SJSA1 (cell line): ENCODE measurements around the gene PTPRA. TPM values are rescaled to one million over a fixed set of nuclear protein-coding genes. Genes with fewer than 3 reads are reported as not detected.
"Not testable (repeated sequence)": the region's sequence is repeated elsewhere in the genome, so short reads cannot be mapped to it uniquely, and the experiment has no call there.

Experiments used
- DNase-seq, 2 experiments: peaks; one replicate each; pipeline ENCODE4 v3.0.0-alpha.2; 2015 to 2020; ENCODE audit warnings: low spot score in 2 of 2, low read depth in 1 of 2
- H3K27ac ChIP-seq: fragments of 250-450 bp; sonication (Bioruptor Pico); 2 replicates; pipeline ENCODE4 v1.5.1; 2020; ENCODE audit warnings: mild to moderate bottlenecking, moderate library complexity
- H3K27me3 ChIP-seq: fragments of 250-450 bp; sonication (Bioruptor Pico); replicated peaks from 2 replicates; pipeline ENCODE4 v1.5.1; 2020; ENCODE audit warnings: mild to moderate bottlenecking, moderate library complexity
- H3K36me3 ChIP-seq: fragments of 250-450 bp; sonication (Bioruptor Pico); 2 replicates; pipeline ENCODE4 v1.5.1; 2020; ENCODE audit warnings: mild to moderate bottlenecking
- H3K4me1 ChIP-seq: fragments of 250-450 bp; sonication (Bioruptor Pico); replicated peaks from 2 replicates; pipeline ENCODE4 v1.6.1; 2021; ENCODE audit warnings: mild to moderate bottlenecking
- H3K4me3 ChIP-seq: fragments of 250-450 bp; sonication (Bioruptor Pico); 2 replicates; pipeline ENCODE4 v1.5.1; 2020; ENCODE audit warnings: mild to moderate bottlenecking
- H3K9me3 ChIP-seq: fragments of 250-450 bp; sonication (Bioruptor Pico); replicated peaks from 2 replicates; pipeline ENCODE4 v1.5.1; 2020; ENCODE audit warnings: mild to moderate bottlenecking
- total RNA-seq: library from RNA; depleted of rRNA; stranded (reverse); fragments of >200 nt; shearing (Covaris generic); gene quantifications from 2 replicates; pipeline ENCODE4 v1.2.3, GENCODE V29; 2014; rRNA removed

PTPRA gene, protein sequence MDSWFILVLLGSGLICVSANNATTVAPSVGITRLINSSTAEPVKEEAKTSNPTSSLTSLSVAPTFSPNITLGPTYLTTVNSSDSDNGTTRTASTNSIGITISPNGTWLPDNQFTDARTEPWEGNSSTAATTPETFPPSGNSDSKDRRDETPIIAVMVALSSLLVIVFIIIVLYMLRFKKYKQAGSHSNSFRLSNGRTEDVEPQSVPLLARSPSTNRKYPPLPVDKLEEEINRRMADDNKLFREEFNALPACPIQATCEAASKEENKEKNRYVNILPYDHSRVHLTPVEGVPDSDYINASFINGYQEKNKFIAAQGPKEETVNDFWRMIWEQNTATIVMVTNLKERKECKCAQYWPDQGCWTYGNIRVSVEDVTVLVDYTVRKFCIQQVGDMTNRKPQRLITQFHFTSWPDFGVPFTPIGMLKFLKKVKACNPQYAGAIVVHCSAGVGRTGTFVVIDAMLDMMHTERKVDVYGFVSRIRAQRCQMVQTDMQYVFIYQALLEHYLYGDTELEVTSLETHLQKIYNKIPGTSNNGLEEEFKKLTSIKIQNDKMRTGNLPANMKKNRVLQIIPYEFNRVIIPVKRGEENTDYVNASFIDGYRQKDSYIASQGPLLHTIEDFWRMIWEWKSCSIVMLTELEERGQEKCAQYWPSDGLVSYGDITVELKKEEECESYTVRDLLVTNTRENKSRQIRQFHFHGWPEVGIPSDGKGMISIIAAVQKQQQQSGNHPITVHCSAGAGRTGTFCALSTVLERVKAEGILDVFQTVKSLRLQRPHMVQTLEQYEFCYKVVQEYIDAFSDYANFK
- total RNA-seq: 16.5 and 36.4 TPM in 2 replicates

DNA sequence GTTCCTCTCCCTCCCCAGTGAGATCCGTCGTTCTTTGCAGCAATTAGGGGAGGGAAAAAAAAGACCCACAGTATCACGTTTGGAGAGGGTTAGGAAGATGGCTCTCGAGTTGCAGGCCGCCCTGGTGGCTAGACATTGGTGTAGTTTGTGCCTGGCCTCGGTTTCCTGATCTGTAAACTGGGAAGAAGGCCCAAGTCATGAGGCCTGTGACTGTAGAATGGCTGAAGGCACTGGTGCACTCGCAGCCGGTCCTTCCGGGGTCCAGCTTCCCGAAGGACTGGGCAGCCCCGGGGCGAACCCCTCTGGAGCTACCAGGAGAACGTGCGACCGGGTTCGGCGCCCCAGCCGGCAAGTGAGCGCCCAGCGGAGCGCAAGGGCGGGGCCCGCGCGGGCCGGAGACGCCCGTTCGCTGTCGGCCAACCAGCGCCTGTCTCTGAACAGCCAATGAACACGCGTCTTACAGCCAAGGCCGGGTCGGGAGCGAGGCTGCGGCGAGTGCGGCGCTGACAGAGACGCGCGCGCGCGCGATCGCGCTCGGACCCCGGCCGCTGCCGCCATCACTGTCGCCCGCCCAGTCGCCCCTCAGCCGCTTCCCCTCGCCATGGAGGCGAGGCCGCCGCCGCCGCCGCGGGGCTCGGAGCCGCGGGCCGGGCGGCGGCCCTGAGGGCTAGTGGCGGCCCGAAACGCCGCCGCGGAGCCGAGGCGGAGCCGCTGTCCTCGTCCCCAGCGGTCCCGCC is at the start of gene PTPRA:
Gene PTPRA (plus strand): TSS at position 472 of the 737 bp plus-strand sequence. CDS start 90,797 bp downstream, outside the sequence.
- H3K36me3 ChIP-seq: peaks cover 12% of the 10 kb centered on the region
- DNase-seq: peak; percentile 79 to 91
- peak within 1 kb of the TSS; percentile 92 for H3K4me3 ChIP-seq
- H3K27ac ChIP-seq: peak within 1 kb of the TSS; percentile 27
- H3K4me1 ChIP-seq: peaks cover 29% of the 10 kb centered on the region
- H3K27me3 ChIP-seq: no peaks in the 10 kb centered on the region
- no peaks in the 10 kb centered on the region for H3K9me3 ChIP-seq

DNA sequence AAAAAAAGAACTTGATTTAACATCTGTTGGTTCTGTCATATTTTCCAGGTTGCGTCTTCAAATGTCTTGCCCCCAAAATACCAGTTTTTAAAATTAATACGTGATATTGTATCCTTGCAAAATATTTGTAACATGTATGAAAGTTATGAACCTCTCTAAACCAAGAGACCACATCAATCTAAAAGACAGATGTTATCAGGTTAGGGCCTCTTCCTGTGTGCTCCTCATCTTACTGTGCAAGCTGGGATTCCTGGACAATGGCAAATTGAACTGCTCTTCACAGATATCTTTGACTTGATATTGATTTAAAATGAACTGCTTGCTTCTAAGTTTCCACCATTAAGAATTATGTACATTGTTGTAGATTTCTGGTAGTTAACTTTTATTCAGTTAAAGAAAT is 47.5 kb upstream of the PTPRA start:
- Histone ChIP-seq H3K27me3 (no peaks in the 10 kb centered on the region; the same call in 1 of the 2 replicates), H3K4me1 (no peaks in the 10 kb centered on the region), H3K4me3 (no peak overlapping the region), H3K36me3 (no peaks in the 10 kb centered on the region), H3K27ac (no peak overlapping the region), H3K9me3 (no peaks in the 10 kb centered on the region)
- no peak for DNase-seq

DNA sequence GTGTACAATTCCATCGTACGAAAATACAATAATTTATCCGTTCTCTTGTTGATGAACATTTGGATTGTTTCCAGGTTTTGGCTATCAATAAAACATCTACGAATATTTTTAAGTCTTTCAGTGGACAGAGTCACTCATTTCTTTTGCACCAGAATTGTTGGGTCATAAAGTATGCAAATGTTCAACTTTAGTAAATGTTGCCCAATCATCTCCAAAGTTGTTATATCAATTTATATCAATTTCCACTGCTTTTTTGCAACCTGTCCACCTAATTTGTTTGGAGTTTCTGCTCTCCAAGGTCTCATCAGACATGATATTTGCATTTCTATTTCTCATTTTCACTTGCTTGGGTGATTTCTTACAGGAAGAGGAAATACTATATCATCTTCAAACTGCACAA is 46.6 kb upstream of the PTPRA start:
- Histone ChIP-seq H3K27me3 (no peaks in the 10 kb centered on the region; the same call in 1 of the 2 replicates), H3K9me3 (no peaks in the 10 kb centered on the region), H3K27ac (no peak overlapping the region), H3K4me3 (no peak overlapping the region), H3K4me1 (peaks cover 3% of the 10 kb centered on the region), H3K36me3 (no peaks in the 10 kb centered on the region)
- no peak for DNase-seq

DNA sequence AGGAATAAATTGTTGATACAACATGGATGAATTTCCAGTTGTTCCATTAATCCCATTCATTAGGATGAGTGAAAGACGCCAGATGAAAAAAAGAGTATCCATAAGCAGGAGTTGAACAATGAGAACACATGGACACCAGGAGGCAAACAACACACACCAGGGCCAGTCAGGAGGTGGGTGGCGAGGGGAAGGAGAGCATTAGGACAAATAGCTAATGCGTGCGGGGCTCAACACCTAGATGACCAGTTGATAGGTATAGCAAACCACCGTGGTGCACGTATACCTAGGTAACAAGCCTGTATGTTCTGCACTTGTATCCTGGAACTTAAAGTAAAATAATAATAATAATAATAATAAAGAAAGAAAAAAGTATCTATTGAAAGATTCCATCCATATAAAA is 43.9 kb upstream of the PTPRA start:
- Histone ChIP-seq H3K36me3 (no peaks in the 10 kb centered on the region), H3K9me3 (no peaks in the 10 kb centered on the region; the same call in 1 of the 2 replicates), H3K27ac (no peak overlapping the region), H3K27me3 (no peaks in the 10 kb centered on the region; the same call in 1 of the 2 replicates), H3K4me3 (no peak overlapping the region), H3K4me1 (peaks cover 11% of the 10 kb centered on the region)
- DNase-seq: peak in 1 of 2 experiments; percentile 20

DNA sequence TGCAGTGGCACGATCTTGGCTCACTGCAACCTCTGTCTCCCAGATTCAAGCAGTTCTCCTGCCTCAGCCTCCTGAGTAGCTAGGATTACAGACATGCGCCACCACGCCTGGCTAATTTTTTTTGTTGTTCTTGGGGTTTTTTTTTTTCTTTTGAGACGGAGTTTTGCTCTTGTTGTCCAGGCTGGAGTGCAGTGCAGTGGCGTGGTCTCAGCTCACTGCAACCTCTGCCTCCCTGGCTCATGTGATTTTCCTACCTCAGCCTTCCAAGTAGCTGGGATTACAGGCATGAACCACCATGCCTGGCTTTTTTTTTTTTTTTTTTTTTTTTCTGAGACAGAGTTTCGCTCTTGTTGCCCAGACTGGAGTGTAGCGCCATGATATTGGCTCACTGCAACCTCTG is 42.1 kb upstream of the PTPRA start:
- DNase-seq: peak in 1 of 2 experiments; percentile 6
- H3K4me1 ChIP-seq: peaks cover 11% of the 10 kb centered on the region
- not testable (repeated sequence) for H3K4me3 ChIP-seq, H3K27me3 ChIP-seq, H3K9me3 ChIP-seq, H3K36me3 ChIP-seq, H3K27ac ChIP-seq

DNA sequence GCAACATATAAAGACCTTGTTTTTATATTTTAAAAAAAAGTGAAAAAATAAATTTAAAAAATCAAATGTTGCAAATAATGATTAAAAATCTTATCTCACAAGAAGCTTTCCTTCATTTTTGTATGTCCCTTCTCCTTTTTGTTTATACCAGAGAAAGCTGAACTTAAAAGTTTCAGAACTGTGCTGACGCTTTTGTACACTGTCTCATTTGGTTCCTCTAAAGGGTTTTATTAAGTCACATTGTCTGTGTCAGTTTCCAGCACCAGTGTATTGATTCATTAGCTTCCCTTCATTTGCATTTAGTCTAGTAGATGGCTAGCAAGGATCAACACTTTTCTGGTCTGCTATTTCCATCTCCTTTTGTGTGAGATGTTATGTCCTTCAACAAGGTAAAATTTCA is 39.5 kb upstream of the PTPRA start:
- Histone ChIP-seq H3K27me3 (no peaks in the 10 kb centered on the region), H3K36me3 (peaks cover 11% of the 10 kb centered on the region), H3K27ac (no peak overlapping the region), H3K4me3 (no peak overlapping the region), H3K9me3 (no peaks in the 10 kb centered on the region; the same call in 1 of the 2 replicates), H3K4me1 (peaks cover 11% of the 10 kb centered on the region)
- no peak for DNase-seq

DNA sequence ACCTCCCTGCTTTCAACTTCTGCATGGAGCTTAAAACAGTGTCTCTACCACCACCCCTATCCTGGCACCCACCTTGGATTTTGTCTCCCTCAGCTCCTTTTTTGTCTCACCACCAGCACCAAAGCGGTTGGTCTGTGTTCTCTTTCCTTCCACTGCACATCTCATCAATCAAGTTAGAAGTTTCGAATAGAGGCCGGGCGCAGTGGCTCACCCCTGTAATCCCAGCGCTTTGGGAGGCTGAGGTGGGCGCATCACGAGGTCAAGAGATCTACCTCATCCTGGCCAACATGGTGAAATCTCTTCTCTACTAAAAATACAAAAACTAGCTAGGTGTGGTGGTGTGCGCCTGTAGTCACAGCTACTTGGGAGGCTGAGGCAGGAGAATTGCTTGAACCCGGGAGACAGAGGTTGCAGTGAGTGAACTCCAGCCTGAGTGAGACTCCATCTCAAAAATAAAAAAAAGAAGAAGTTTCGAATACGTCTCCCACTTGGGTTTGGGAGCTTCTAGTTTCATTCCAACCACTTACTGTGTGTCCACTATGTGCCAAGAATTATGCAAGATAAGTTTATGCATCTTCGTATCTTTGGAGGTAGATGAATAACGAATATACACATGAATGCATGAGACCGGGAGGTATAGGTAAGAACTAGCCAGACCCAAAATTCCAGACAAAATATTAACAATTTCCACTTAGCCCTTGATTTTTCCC is 38.7 kb upstream of the PTPRA start:
- H3K36me3 ChIP-seq: peaks cover 17% of the 10 kb centered on the region
- H3K27ac ChIP-seq: no peak overlapping the region
- H3K27me3 ChIP-seq: no peaks in the 10 kb centered on the region
- peak in 1 of 2 experiments; percentile 9 for DNase-seq
- H3K4me1 ChIP-seq: peaks cover 13% of the 10 kb centered on the region
- no peaks in the 10 kb centered on the region; the same call in 1 of the 2 replicates for H3K9me3 ChIP-seq
- no peak overlapping the region for H3K4me3 ChIP-seq

DNA sequence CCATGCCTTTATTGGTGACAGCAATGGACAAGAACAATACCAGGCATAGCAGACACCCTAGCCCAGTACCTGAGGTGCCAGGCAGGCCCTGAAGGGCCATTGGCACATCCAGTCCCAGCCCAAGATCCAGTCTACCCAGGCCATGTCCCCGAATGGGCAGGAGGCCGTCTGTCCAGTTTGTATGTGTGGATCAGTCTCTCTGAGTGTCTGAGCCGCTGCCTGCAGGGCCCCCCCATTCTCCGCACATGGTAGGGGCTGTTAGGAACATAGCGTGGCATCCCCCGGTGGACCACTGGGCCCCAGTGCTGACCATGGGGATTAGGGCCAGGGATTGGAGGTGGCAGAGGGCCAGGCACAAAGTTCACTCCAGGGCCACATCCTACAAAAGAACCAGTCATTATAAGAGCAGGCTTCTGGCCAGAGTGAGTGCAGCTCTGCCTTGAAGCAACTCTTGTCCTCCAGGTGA is 37.9 kb upstream of the PTPRA start:
- Histone ChIP-seq H3K9me3 (peaks cover 4% of the 10 kb centered on the region), H3K4me1 (peaks cover 21% of the 10 kb centered on the region), H3K36me3 (peaks cover 25% of the 10 kb centered on the region), H3K27ac (no peak overlapping the region), H3K27me3 (no peaks in the 10 kb centered on the region), H3K4me3 (no peak overlapping the region)
- DNase-seq: peak in 1 of 2 experiments; percentile 37

DNA sequence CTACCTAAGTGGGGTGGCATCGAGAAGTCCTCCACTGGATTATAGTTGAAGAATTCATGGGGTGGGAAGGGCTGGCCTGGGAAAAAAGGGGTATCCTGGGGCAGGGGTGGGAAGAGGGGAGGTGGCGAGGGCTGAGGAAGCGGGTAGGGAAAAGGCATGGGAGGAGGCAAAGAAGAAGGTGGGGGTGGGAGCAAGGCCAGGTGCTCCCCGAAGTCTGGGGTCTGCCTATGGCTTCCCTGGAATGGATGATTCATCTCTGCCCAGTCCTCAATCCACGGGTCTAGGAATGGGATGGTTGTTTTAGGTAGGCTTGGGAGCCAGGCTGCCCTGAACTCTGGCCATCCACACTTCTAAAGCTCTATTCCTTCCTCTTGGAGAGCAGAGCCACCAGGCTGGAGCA is 37.2 kb upstream of the PTPRA start:
- Histone ChIP-seq H3K4me3 (no peak overlapping the region), H3K27ac (no peak overlapping the region), H3K27me3 (no peaks in the 10 kb centered on the region), H3K36me3 (peaks cover 26% of the 10 kb centered on the region), H3K9me3 (peaks cover 5% of the 10 kb centered on the region), H3K4me1 (peaks cover 22% of the 10 kb centered on the region)
- DNase-seq: peak in 1 of 2 experiments; percentile 35

DNA sequence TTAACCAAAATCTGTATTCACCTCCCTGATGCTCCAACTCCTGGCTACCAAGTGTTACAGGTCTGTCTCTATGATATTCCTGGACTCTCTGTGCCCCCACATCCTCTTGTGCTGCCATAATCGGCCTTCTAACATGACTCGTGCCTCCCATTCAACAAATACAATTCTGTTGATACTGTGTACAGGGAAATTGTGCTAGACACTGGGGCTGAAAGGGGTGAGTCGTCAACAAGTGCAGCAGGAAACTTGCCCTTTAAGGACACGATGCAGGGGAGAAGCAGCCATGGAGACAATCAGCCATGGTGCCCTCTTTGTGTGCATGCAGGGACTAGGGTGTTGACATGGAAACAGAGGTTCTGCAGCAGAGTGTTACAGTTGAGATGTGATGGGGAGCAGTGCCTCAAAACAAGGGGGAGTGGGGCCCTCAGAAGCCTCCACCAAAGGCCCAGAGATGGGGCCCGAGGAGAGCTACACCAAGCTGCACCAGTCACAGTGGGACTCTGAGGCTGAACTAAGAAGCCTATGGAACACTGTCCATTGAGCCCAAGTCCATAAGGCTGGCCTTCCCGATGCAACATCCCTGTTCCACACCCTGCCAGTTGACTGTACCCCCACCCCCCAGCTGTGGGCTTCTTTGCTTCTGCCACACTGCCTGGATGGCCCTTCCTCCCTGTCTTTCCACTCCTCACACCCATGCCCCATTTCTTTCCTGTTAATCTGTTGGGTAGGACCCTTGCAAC is 35.9 kb upstream of the PTPRA start:
- Histone ChIP-seq H3K9me3 (peaks cover 5% of the 10 kb centered on the region), H3K4me3 (no peak overlapping the region), H3K36me3 (peaks cover 26% of the 10 kb centered on the region), H3K27ac (no peak overlapping the region), H3K4me1 (peaks cover 21% of the 10 kb centered on the region), H3K27me3 (no peaks in the 10 kb centered on the region)
- peak in 1 of 2 experiments; percentile 21 for DNase-seq

DNA sequence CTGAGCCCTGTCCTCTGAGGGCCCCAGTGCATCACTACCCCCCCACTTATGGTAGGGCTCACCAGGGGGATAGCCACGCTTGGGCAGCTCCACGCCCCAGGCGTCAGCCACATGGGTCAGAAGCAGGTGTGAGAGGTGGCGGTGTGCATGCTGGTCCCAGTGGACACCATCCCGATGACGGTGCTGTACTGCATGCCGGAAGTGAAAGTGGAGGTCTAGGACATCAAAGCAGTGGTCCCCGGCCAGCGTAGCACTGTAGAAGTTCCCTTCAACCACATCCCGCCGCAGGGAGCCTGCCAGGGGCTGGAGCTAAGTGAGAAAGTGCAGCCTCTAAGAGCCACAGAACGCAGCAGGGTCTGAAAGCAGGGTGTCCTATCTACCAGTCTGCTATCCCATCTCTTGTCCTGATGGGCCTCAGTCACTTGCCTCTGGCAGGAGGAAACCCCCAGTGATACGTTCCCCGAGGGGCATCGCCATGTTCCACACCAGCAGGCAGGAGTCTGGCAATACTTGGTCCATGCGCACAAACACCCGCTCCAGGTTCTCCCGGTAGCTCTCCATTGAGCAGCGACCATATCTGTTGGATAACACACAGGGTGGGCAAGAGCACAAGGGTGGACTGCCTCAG is 35.0 kb upstream of the PTPRA start:
- H3K4me3 ChIP-seq: no peak overlapping the region
- H3K27me3 ChIP-seq: no peaks in the 10 kb centered on the region
- no peak for DNase-seq
- H3K36me3 ChIP-seq: peaks cover 26% of the 10 kb centered on the region
- peaks cover 18% of the 10 kb centered on the region for H3K4me1 ChIP-seq
- peaks cover 5% of the 10 kb centered on the region; the same call in 1 of the 2 replicates for H3K9me3 ChIP-seq
- H3K27ac ChIP-seq: no peak overlapping the region
